Gastroesophageal sphincter (tissue), 3 donors: ENCODE data around the gene THBS2.

Experiments
- CTCF ChIP-seq, 4 experiments: fragments of 200-600 bp in 2 of 4; fragments of 450-650 bp in 2 of 4; sonication (generic) in 1 of 4; IDR thresholded peaks; one replicate each; pipeline ENCODE4 v1.5.1; 2017 to 2019; ENCODE audit warnings: antibody characterized with exemption in 4 of 4, mild to moderate bottlenecking in 2 of 4, moderate library complexity in 2 of 4
- POLR2AphosphoS5 ChIP-seq: sonication (generic); formaldehyde crosslinking; IDR thresholded peaks from one replicate; pipeline ENCODE4 v1.6.1; 2017; ENCODE audit warnings: antibody characterized with exemption

- TF ChIP-seq POLR2AphosphoS5 (no peak), CTCF (IDR thresholded peaks at IDR 0.05) (no peak)
Observed at GRCh38 chr6:169230946-169231789, 22.5 kb downstream of the THBS2 start.
